Endothelial cell of umbilical vein (primary cell): ENCODE measurements around the gene ADRA2C. TPM values are rescaled to one million over a fixed set of nuclear protein-coding genes. Genes with fewer than 3 reads are reported as not detected.

ENCODE experiments used
- BruUV-seq: library from RNA; stranded (reverse); fragments of 400-500 nt; replicated peaks from 2 replicates; lab custom pipeline; 2021; lab: Mats Ljungman, UMichigan
- CTCF ChIA-PET: fragments of 300-600, 350-600 bp; sonication (Branson Sonifier 250); formaldehyde crosslinking; loops from one replicate; lab custom pipeline; 2021; ENCODE audit warnings: antibody characterized with exemption, inconsistent platforms; lab: Charles Lee
- POLR2A ChIA-PET: fragments of 300-600, 350-600 bp; sonication (Branson Sonifier 250); formaldehyde crosslinking; loops from one replicate; lab custom pipeline; 2021; ENCODE audit warnings: antibody characterized with exemption, inconsistent platforms; lab: Charles Lee
- DNase-seq: peaks from one replicate; pipeline ENCODE4 v3.0.0-alpha.2; 2011; ENCODE audit warnings: low read depth, low spot score
- FAIRE-seq: peaks from 2 replicates; lab custom pipeline; 2011; peaks lifted over from hg19 to GRCh38; lab: Jason Lieb, UNC
- H2AFZ ChIP-seq: 2 replicates; pipeline ENCODE4 v1.6.0; 2012; ENCODE audit warnings: low read depth, low read length, control low read depth, inconsistent platforms
- H3K27ac ChIP-seq: 2 replicates; pipeline ENCODE4 v1.5.1; 2011; ENCODE audit warnings: low read depth, mild to moderate bottlenecking, control low read depth, low read length, moderate library complexity; ENCODE audit not compliant: insufficient read depth
- H3K27me3 ChIP-seq, 2 experiments: 2 replicates each; pipeline versions ENCODE4 v1.6.0 to v1.6.1; 2011; ENCODE audit warnings: low read length in 2 of 2, mixed read lengths in 1 of 2; ENCODE audit not compliant: control insufficient read depth in 2 of 2, insufficient read depth in 2 of 2
- H3K36me3 ChIP-seq, 2 experiments: 2 replicates in 1 of 2; 3 replicates in 1 of 2; pipeline ENCODE4 v1.5.1; 2011; ENCODE audit warnings: low read length in 2 of 2, mild to moderate bottlenecking in 1 of 2, moderate library complexity in 1 of 2; ENCODE audit not compliant: control insufficient read depth in 2 of 2, insufficient read depth in 2 of 2; ENCODE audit errors: extremely low read depth in 1 of 2
- H3K4me1 ChIP-seq: 3 replicates; pipeline ENCODE4 v1.5.1; 2011; ENCODE audit warnings: mild to moderate bottlenecking, low read length; ENCODE audit not compliant: control insufficient read depth, insufficient read depth; ENCODE audit errors: extremely low read depth
- H3K4me2 ChIP-seq: 2 replicates; pipeline ENCODE4 v1.6.1; 2011; ENCODE audit warnings: low read length, control low read depth, mixed read lengths; ENCODE audit not compliant: insufficient read depth
- H3K4me3 ChIP-seq, 3 experiments: fragments of 200-600 bp in 1 of 3; sonication (generic), shearing (Covaris generic) in 1 of 3; replicated peaks in 1 of 3; 2 replicates each; pipeline ENCODE4 v1.5.1; 2011 to 2016; ENCODE audit warnings: control low read depth in 3 of 3, low read length in 3 of 3, mild to moderate bottlenecking in 2 of 3, inconsistent platforms in 1 of 3, low read depth in 1 of 3, moderate library complexity in 1 of 3; ENCODE audit not compliant: insufficient read depth in 1 of 3
- H3K79me2 ChIP-seq: 2 replicates; pipeline ENCODE4 v1.6.0; 2012; ENCODE audit warnings: low read length, inconsistent platforms; ENCODE audit not compliant: control insufficient read depth, insufficient read depth
- H3K9ac ChIP-seq: replicated peaks from 2 replicates; pipeline ENCODE3; 2011; ENCODE audit warnings: low read length, control low read depth; ENCODE audit not compliant: insufficient read depth; ENCODE audit errors: extremely low read depth
- H3K9me1 ChIP-seq: replicated peaks from 3 replicates; pipeline ENCODE4 v1.6.0; 2011; ENCODE audit warnings: mild to moderate bottlenecking, low read length; ENCODE audit not compliant: control insufficient read depth, insufficient read depth; ENCODE audit errors: extremely low read depth
- H3K9me3 ChIP-seq: replicated peaks from 2 replicates; pipeline ENCODE4 v1.5.1; 2012; ENCODE audit warnings: low read length, inconsistent platforms; ENCODE audit not compliant: control insufficient read depth, insufficient read depth
- H4K20me1 ChIP-seq: replicated peaks from 2 replicates; pipeline ENCODE3; 2011; ENCODE audit warnings: mild to moderate bottlenecking, low read length; ENCODE audit not compliant: control insufficient read depth, insufficient read depth; ENCODE audit errors: extremely low read depth
- EZH2 ChIP-seq: IDR thresholded peaks from 2 replicates; pipeline ENCODE4 v1.6.1; 2012; ENCODE audit warnings: borderline replicate concordance, low read depth, mild to moderate bottlenecking, moderate library complexity, low read length, inconsistent platforms; ENCODE audit not compliant: severe bottlenecking
- GATA2 ChIP-seq: IDR thresholded peaks from 2 replicates; pipeline ENCODE4 v1.7.0; 2011; ENCODE audit warnings: low read depth, mild to moderate bottlenecking, moderate library complexity, mixed read lengths, low read length; ENCODE audit not compliant: insufficient read length, insufficient read depth
- dilution Hi-C: fragments of 300-500 bp; cut with MboI; formaldehyde crosslinking; loops from one replicate; pipeline ENCODE4 v1.15.0; 2019; ENCODE audit warnings: low sequenced_read_pairs; ENCODE audit not compliant: extremely low pct_ligation_motif_present
- intact Hi-C: fragments of 100-400 bp; cut with micrococcal nuclease; formaldehyde crosslinking; loops from one replicate; pipeline ENCODE4 v1.10.0; 2022
- polyA plus RNA-seq, 4 experiments: library from polyadenylated mRNA; depleted of rRNA in 3 of 4; stranded (reverse) in 3 of 4; unstranded in 1 of 4; fragments of >200 nt; gene quantifications; 2 replicates each; pipeline versions ENCODE4 v1.2.1 to v1.2.3, GENCODE V29; 2011 to 2012; ENCODE audit warnings: missing spikeins in 1 of 4
- total RNA-seq: library from RNA; stranded (reverse); gene quantifications from 2 replicates; pipeline ENCODE4 v1.2.3, GENCODE V29; 2021

Gene ADRA2C
- total and polyA plus RNA-seq, 2 donors (not counting 3 experiments of a cell fraction or from before 2014, with no cell fraction given), result 0.03 to 0.40 TPM

- no peaks in the 10 kb centered on the region for H4K20me1 ChIP-seq
- no peaks in the 10 kb centered on the region for H3K36me3 ChIP-seq
- H3K4me2 ChIP-seq, result no peak overlapping the region
- H3K9me3 ChIP-seq, result no peaks in the 10 kb centered on the region
- ChIA-PET CTCF (no interaction called here), POLR2A (no interaction called here)
- DNase-seq (no peak), FAIRE-seq (no peak)
- no peaks in the 10 kb centered on the region for H3K9me1 ChIP-seq
- H3K27me3 ChIP-seq, result no peaks in the 10 kb centered on the region
- no peaks in the 10 kb centered on the region for H3K79me2 ChIP-seq
- BruUV-seq, result no TSS peak
- no peak overlapping the region for H2AFZ ChIP-seq
- H3K4me3 ChIP-seq, result no peak overlapping the region
- no peak overlapping the region for H3K9ac ChIP-seq
- no peak overlapping the region for H3K27ac ChIP-seq
- intact Hi-C loops, result no loop called here
- TF ChIP-seq GATA2, result no peak
- dilution Hi-C loops, result no loop called here
- no peaks in the 10 kb centered on the region for H3K4me1 ChIP-seq
Measured at GRCh38 chr4:3786196-3786869, 20.1 kb downstream of the ADRA2C start.

- no peak for DNase-seq
- H3K9me1 ChIP-seq, result no peaks in the 10 kb centered on the region
- no peak overlapping the region for H3K27ac ChIP-seq
- H3K9me3 ChIP-seq, result no peaks in the 10 kb centered on the region
- no TSS peak for BruUV-seq
- no peaks in the 10 kb centered on the region for H3K79me2 ChIP-seq
- no peak overlapping the region for H3K4me2 ChIP-seq
- H2AFZ ChIP-seq, result no peak overlapping the region
- ChIA-PET POLR2A (no interaction called here), CTCF (no interaction called here)
- dilution Hi-C loops, result no loop called here
- no peaks in the 10 kb centered on the region for H3K36me3 ChIP-seq
- TF ChIP-seq EZH2, result no peak
- no peak for TF ChIP-seq GATA2
- no peaks in the 10 kb centered on the region for H3K4me1 ChIP-seq
- H3K27me3 ChIP-seq, result no peaks in the 10 kb centered on the region
- H4K20me1 ChIP-seq, result no peaks in the 10 kb centered on the region
- intact Hi-C loops, result no loop called here
- H3K4me3 ChIP-seq, result no peak overlapping the region
- no peak for FAIRE-seq
- H3K9ac ChIP-seq, result no peak overlapping the region
Measured at GRCh38 chr4:3787489-3788365, 21.5 kb downstream of the ADRA2C start.
